ENCODE measurements around the gene RETREG1. TPM values are rescaled to one million over a fixed set of nuclear protein-coding genes. Genes with fewer than 3 reads are reported as not detected.

The RETREG1 gene
- polyA plus RNA-seq, 3 donors: 9.2 to 46.8 (median 12.6) TPM

- WGBS, 3 donors: 28 to 54% (median 37%) methylated on average over 15 of the region's 15 CpGs
- H3K27ac ChIP-seq (ENCODE audit: low read depth, low read length): no peak overlapping the region
Measured at GRCh38 chr5:16508730-16509531, 107.9 kb downstream of the RETREG1 start.

GRCh38 chr5:16507716-16508115, 109.1 kb downstream of the RETREG1 start:
- H3K27ac ChIP-seq (ENCODE audit: low read depth, low read length): no peak overlapping the region

GRCh38 chr5:16505904-16506303, 110.9 kb downstream of the RETREG1 start:
- 57 to 88% (median 87%) methylated on average over 6 of the region's 6 CpGs for whole genome bisulfite sequencing, 3 donors
- no peak overlapping the region for H3K27ac ChIP-seq (ENCODE audit: low read depth, low read length)

GRCh38 chr5:16505140-16505891, 111.5 kb downstream of the RETREG1 start:
- no peak overlapping the region for H3K27ac ChIP-seq (ENCODE audit: low read depth, low read length)
- WGBS, 3 donors: 81 to 90% (median 87%) methylated on average over 17 of the region's 17 CpGs

GRCh38 chr5:16504571-16504970, 112.2 kb downstream of the RETREG1 start:
- no peak overlapping the region for H3K27ac ChIP-seq (ENCODE audit: low read depth, low read length)
- 68 to 92% (median 89%) methylated on average over 10 of the region's 10 CpGs for WGBS, 3 donors

GRCh38 chr5:16502866-16503265, 113.9 kb downstream of the RETREG1 start:
- H3K27ac ChIP-seq (ENCODE audit: low read depth, low read length): no peak overlapping the region
- 33 to 76% (median 71%) methylated on average over 3 of the region's 3 CpGs for WGBS, 3 donors

GRCh38 chr5:16500024-16500423, 116.8 kb downstream of the RETREG1 start:
- 90 to 92% (median 92%) methylated on average over 5 of the region's 5 CpGs for WGBS, 3 donors
- no peak overlapping the region for H3K27ac ChIP-seq (ENCODE audit: low read depth, low read length)

- WGBS, 3 donors: 34 to 81% (median 78%) methylated on average over 2 of the region's 2 CpGs
- no peak overlapping the region for H3K27ac ChIP-seq (ENCODE audit: low read depth, low read length)
Measured at GRCh38 chr5:16497546-16497945, 119.3 kb downstream of the RETREG1 start.

- no peak overlapping the region for H3K27ac ChIP-seq (ENCODE audit: low read depth, low read length)
- 55 to 69% (median 58%) methylated on average over 1 of the region's 1 CpG for WGBS, 3 donors
Measured at GRCh38 chr5:16493261-16493660, 123.5 kb downstream of the RETREG1 start.

GRCh38 chr5:16492398-16493140, 124.2 kb downstream of the RETREG1 start:
- no peak overlapping the region for H3K27ac ChIP-seq (ENCODE audit: low read depth, low read length)
- WGBS, 3 donors: 34 to 65% (median 62%) methylated on average over 10 of the region's 10 CpGs

- H3K27ac ChIP-seq (ENCODE audit: low read depth, low read length): no peak overlapping the region
Measured at GRCh38 chr5:16490911-16491310, 125.9 kb downstream of the RETREG1 start.

GRCh38 chr5:16489322-16489791, 127.4 kb downstream of the RETREG1 start:
- 7 to 45% (median 38%) methylated on average over 1 of the region's 1 CpG for WGBS, 3 donors

More at GRCh38 chr5:16490911-16491310, 125.9 kb downstream of the RETREG1 start:
- WGBS, 3 donors: 69 to 80% (median 77%) methylated on average over 8 of the region's 8 CpGs

GRCh38 chr5:16487456-16487855, 129.3 kb downstream of the RETREG1 start:
- 57 to 95% (median 92%) methylated on average over 2 of the region's 2 CpGs for WGBS, 3 donors

More at GRCh38 chr5:16489322-16489791, 127.4 kb downstream of the RETREG1 start:
- no peak overlapping the region for H3K27ac ChIP-seq (ENCODE audit: low read depth, low read length)

GRCh38 chr5:16486711-16487111, 130.1 kb downstream of the RETREG1 start:
- no peak overlapping the region for H3K27ac ChIP-seq (ENCODE audit: low read depth, low read length)
- WGBS, 3 donors: 36 to 79% (median 77%) methylated on average over 4 of the region's 4 CpGs

More at GRCh38 chr5:16487456-16487855, 129.3 kb downstream of the RETREG1 start:
- no peak overlapping the region for H3K27ac ChIP-seq (ENCODE audit: low read depth, low read length)

- no peak overlapping the region for H3K27ac ChIP-seq (ENCODE audit: low read depth, low read length)
Measured at GRCh38 chr5:16485656-16486055, 131.1 kb downstream of the RETREG1 start.

GRCh38 chr5:16484081-16484480, 132.7 kb downstream of the RETREG1 start:
- WGBS, 3 donors: 57 to 85% (median 84%) methylated on average over 1 of the region's 1 CpG
- H3K27ac ChIP-seq (ENCODE audit: low read depth, low read length): no peak overlapping the region

- no peak overlapping the region for H3K27ac ChIP-seq (ENCODE audit: low read depth, low read length)
Measured at GRCh38 chr5:16483361-16483760, 133.4 kb downstream of the RETREG1 start.

GRCh38 chr5:16482891-16483290, 133.9 kb downstream of the RETREG1 start:
- 60 to 78% (median 75%) methylated on average over 2 of the region's 2 CpGs for WGBS, 3 donors
- H3K27ac ChIP-seq (ENCODE audit: low read depth, low read length): no peak overlapping the region
